GM12865 (cell line): ENCODE measurements around the gene PHF8.

Experiments
- DNase-seq: peaks from one replicate; pipeline ENCODE4 v3.0.0; 2010; ENCODE audit warnings: low read depth
- H3K4me3 ChIP-seq: 2 replicates; pipeline ENCODE4 v1.5.1; 2011; ENCODE audit warnings: mild to moderate bottlenecking, low read depth, low read length, control low read depth
- TF ChIP-seq, protein P1 (sequence below): IDR thresholded peaks from 2 replicates; pipeline ENCODE4 v1.5.1; 2011; ENCODE audit warnings: low read length, control low read depth, low read depth, inconsistent platforms; ENCODE audit not compliant: insufficient read depth; ENCODE audit errors: missing control alignments

Gene PHF8

DNA sequence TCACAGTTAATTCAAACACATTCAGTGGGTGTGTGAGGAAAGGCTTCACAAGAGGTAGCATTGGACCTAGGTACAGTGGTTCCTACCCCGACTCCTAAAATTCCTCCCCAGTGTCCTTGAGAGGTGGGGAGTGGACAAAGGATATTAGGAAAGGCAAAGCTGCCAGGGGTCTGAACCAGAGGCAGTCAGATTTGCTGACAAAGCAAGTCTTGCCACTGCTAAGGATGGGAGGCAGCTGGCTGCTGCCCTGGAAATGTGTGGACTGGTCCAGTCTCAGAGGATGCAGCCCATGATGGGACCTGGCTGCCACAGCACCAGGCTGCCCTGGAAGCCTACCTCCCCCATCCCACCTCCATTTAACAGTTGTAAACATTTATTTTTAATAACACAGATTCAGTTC, 4.1 kb upstream of the PHF8 start:
- no peak overlapping the region for H3K4me3 ChIP-seq
- no peak for DNase-seq
- TF ChIP-seq, protein P1, sequence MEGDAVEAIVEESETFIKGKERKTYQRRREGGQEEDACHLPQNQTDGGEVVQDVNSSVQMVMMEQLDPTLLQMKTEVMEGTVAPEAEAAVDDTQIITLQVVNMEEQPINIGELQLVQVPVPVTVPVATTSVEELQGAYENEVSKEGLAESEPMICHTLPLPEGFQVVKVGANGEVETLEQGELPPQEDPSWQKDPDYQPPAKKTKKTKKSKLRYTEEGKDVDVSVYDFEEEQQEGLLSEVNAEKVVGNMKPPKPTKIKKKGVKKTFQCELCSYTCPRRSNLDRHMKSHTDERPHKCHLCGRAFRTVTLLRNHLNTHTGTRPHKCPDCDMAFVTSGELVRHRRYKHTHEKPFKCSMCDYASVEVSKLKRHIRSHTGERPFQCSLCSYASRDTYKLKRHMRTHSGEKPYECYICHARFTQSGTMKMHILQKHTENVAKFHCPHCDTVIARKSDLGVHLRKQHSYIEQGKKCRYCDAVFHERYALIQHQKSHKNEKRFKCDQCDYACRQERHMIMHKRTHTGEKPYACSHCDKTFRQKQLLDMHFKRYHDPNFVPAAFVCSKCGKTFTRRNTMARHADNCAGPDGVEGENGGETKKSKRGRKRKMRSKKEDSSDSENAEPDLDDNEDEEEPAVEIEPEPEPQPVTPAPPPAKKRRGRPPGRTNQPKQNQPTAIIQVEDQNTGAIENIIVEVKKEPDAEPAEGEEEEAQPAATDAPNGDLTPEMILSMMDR = no peak

DNA sequence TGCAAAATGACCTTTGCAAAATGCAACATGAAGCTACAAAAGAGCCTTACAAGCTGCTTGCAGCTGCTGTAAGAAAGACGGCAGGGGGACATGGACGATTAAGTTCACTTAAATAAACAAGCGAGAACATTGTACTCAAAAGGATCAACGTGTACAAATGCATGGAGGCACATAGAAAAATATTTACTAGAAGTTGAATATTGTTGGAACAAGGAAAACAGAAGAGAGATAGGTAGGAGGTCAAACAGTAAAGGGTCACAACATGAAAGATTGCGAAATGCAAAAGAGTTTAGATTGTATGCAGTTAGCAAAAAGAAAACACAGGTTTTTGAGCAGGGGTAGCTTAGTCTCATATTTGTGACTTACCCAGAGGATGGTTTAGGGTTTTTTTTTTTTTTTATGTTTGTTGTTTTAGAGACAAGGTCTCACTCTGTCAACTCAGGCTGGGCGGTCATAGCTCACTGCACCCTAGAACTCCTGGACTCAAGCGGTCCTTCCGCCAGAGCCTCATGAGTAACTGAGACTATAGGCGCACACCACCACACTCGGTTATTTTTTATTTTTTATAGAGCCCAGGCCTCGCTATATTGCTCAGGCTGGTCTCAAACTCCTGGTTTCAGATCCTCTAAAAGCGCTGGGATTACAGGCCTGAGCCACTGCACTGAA, 1.4 kb upstream of the PHF8 start:
- peak overlapping the region; percentile 51 for H3K4me3 ChIP-seq
- peak; percentile 4 for DNase-seq
- TF ChIP-seq, protein P1 = no peak

DNA sequence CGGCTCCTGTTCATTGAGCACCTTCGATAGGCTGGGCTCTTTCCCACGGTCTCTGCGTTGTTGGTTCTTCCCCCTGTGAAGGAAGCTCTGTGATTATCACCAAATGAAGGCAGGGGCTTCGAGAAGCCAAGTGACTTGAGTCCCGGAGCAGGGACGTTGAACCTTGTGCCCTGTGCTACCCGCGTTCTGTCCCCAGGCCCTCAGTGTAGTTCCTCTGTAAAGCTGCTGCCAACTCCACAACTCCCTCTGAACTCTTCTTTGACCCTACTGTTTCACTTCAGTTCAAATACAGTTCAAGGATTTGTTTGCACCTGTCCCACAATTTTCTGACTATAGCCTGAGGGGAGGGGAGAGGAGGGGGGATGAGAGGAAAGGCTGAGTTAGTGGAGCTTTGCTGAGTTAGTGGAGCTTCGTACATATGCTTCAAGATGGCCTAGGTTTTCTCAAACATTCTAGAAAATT, 635 bp upstream of the PHF8 start:
- DNase-seq = no peak
- H3K4me3 ChIP-seq = peak overlapping the region; percentile 51
- TF ChIP-seq, protein P1 = no peak

DNA sequence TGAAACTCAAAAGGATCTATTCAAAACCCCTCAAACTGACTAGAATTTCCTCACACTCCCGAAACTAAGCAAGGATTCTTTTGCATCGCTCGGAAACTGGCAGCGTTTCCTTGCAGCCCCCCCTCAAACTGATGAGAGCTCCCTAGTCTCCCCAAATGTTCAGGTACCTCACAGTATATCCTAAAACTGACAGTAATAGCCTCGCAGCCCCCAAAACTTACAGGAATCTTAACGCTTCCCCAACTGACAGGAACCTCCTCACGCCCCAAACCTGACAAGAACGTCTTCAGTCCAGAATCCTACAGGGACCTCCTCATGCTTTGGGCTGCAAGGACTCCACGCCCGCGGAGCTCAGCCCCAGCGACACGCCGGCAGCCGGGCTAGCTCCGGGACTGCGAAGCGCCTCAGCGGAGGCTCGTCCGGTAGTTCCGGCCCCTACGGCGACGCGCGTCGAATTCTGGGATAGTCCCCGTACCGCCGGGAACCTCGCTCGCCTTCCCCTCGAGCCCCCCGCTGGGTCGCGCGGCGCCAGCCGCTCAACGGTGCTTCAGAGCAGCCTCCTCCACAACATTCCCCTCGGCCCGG, 640 bp downstream of the PHF8 start:
- TF ChIP-seq, protein P1 = no peak
- peak overlapping the region; percentile 81 for H3K4me3 ChIP-seq
- DNase-seq = peak; percentile 48

DNA sequence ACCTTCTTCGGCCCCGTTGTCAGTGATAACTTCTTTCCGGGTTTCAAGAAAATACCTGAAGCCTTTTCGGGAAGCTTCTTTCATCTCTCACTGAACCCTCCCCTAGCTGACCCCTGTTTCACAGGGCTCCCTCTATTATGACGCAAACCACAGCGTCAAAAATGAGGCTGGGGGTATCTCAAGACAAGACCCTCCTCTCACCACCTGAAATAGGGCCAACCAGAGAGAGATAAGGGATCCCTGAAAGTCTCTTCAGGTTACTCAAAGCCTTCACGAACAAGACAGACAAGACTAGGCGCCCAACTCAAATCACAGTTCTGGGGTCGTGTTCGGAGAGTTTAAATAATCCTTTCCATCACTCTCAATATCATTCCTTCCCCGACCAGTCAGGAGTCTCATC, 1.2 kb downstream of the PHF8 start:
- H3K4me3 ChIP-seq = peak overlapping the region; percentile 81
- TF ChIP-seq, protein P1 = no peak
- DNase-seq = peak; percentile 0

DNA sequence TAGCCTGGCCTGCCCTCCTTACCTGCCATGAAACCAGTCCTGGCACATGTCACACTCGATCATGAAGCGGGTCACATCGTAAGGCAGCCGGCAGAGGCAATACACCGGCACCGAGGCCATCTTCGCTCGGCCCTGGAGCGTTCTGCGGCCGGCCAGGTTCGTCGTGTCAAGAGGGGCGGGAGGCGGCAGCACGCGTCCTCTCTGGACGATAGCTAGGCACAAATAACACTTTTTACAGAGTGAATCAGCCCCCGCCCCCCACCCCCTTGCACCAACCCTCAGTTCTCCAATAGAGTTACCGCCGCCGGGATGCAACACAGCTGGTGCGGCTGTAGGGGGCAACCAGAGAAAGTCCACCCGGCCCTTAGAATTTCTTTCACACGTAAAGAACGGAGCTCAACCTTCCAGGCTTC, 1.7 kb downstream of the PHF8 start:
- TF ChIP-seq, protein P1 = no peak
- DNase-seq = peak; percentile 62

More for the DNA sequence above, 1.7 kb downstream of the PHF8 start:
- H3K4me3 ChIP-seq = peak overlapping the region; percentile 81
